ENCODE results near the gene EXO1. TPM values are rescaled to one million over a fixed set of nuclear protein-coding genes. Genes with fewer than 3 reads are reported as not detected.
A peak's percentile ranks its signal among the peaks of the same experiment; 100 is the strongest.

EXO1 gene
- polyA plus RNA-seq, 5 donors, result 6.4 to 18.5 (median 12.9) TPM

DNA sequence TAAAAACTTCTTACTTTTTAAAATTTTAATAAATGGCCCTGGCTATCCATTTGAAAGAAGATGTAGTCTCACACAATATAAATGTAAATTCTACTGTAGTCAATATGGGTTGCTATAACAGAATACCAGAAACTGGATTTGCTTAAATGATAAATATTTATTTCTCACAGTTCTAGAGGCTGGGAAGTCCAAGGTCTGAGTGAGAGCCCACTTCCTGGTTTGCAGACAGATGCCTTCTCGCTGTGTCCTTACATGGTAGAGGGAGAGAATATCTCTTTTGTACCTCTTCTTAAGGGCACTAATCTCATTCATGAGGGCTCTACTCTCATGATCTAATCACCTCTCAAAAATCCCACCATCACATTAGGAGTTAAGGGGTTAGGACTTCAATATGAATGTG, 35.2 kb downstream of the EXO1 start:
- DNase-seq, result no peak

DNA sequence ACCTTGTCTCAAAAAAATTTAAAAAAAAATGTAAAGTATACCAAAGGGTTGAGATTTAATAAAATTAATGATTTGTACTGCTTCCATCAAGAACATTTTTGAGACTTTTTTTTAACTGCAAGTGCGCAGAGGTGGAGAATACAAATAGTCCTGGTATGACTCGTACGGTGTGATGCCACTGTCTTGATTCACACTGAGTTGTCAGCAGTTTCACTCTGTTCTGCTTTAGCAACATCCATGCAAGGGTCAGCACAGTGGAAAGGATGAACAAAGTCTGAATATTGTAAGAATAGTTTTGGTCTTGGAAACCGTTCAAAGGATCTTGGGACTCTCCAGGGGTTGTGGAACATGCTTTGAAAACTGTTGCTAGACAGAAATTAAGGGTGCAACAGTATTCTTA, 40.2 kb downstream of the EXO1 start:
- DNase-seq, result no peak

DNA sequence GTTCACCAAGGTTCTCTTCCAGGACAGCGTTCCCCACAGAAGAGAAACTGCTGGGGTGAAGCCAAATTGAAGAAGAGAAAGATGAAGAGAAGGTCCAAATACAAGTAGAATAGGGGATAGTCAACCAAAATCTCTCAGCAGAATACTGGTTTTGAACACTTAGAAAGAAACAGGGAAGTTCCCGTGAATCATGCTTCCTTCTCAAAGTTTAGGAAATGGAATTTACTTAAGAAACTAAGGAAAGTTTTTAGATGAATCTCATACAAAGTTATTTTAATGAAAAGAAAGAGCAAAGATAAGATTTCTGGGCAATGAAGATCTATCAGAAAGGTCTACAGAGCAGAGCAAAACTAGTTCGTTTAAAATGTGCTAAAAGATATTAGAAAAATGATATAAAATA, 43.3 kb downstream of the EXO1 start:
- DNase-seq, result no peak

- DNase-seq, result no peak
Measured at GRCh38 chr1:241894016-241894415, 46.0 kb downstream of the EXO1 start.

GRCh38 chr1:241895013-241895412, 47.0 kb downstream of the EXO1 start:
- no peak for DNase-seq

DNA sequence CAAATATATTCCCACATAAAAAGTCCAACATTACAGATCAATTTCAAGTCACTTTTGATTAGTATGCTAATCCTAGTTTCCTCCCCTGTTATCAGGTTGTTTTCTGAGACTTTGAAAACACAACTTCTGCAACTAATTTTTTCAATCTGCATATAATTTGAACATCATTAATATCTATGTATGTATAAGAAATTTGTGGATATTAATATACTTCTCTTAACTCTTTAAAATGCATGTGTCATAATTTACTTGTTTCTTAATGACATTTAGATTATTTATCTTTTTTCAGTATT, 48.6 kb downstream of the EXO1 start:
- DNase-seq, result no peak

- DNase-seq, result no peak
Measured at GRCh38 chr1:241899210-241899609, 51.2 kb downstream of the EXO1 start.

DNA sequence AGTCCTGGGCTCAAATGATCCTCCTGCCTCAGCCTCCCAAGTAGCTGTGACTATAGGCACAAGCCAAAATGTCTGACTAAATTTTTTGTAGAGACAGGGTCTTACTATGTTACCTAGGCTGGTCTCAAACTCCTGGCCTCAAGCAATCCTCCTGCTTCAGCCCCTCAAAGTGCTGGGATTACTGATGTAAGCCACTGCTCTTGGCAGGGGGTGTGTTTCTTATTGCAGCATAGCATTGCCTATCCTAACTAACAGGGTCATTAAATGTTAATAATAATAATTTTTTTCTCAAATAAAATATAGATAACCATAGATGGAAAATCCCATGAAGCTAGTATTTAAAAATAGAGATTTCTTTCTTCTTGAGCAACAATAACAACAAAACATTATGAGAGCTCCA, 52.4 kb downstream of the EXO1 start:
- DNase-seq, result no peak

- peak; percentile 11 to 12 for DNase-seq
Measured at GRCh38 chr1:241902391-241903065, 54.5 kb downstream of the EXO1 start.

- DNase-seq, result no peak
Measured at GRCh38 chr1:241916196-241916595, 68.2 kb downstream of the EXO1 start.

DNA sequence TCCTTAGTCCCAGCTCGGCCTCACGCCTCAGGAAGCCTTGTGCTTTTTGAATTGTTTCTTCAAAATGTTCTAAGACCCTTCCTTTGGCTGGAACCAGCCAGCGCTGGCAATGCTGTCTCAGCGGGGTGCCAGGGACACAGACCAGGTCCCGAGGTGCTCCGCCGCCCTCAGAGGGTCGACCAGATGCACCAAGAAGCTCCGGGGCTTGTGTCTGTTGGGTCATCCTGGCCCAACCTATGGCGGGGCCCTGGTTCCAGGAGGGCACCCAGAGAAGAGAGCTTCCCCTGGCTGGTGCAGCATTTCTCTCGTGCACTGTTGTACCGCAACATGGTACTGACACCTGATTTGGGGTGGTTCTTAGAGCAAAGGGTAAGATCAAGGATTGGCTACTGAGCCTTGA, 69.5 kb downstream of the EXO1 start:
- no peak for DNase-seq

DNA sequence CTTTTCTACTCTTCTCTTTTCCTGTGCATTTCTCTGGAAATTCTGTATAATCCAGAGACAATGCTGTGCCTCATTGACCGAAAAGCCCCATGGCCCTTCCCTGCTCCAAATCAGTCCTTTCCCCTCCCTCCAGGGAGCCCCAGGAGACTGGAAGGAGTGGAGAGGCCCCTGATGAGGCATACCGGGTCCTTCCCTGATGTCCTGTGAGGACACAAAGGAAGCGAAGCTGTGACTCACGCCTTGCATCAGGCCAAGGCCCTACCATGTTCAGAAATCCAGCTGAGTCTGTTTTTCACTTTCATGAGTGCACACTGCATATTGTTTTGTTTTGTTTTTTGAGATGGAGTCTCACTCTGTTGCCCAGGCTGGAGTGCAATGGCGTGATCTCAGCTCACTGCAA, 70.9 kb downstream of the EXO1 start:
- DNase-seq, result no peak

DNA sequence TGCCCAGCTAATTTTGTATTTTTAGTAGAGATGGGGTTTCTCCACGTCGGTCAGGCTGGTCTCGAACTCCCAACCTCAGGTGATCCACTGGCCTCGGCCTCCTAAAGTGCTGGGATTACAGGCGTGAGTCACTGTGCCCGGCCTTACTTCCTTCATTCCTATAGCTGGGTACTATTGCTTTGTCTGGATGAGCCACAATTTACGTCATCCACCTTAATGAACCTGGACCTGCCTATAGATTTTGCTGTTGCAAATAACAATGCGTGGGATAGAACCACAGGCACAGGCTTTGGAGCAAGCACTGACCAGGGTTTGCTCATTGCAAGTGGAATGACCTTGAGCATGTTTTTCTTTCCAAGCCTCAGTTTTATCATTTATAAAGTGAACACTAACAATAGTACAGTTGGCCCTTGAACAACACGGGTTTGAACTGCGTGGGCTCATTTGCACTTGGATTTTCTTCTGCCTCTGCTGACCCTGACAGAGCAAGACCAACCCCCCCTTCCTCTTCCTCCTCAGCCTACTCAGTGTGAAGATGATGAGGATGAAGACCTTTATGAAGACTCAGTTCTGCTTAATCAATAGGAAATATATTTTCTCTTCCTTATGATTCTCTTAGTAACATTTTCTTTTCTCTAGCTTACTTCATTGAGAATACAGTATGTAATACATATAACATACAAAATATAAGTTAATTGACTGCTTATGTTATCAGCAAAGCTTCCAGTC, 76.2 kb downstream of the EXO1 start:
- no peak for DNase-seq

GRCh38 chr1:241926141-241926540, 78.1 kb downstream of the EXO1 start:
- no peak for DNase-seq

- DNase-seq, result no peak
Measured at GRCh38 chr1:241927321-241927720, 79.3 kb downstream of the EXO1 start.

GRCh38 chr1:241932845-241933244, 84.8 kb downstream of the EXO1 start:
- no peak for DNase-seq

- DNase-seq, result peak; percentile 8 to 18
Measured at GRCh38 chr1:241934201-241934848, 86.3 kb downstream of the EXO1 start.

DNA sequence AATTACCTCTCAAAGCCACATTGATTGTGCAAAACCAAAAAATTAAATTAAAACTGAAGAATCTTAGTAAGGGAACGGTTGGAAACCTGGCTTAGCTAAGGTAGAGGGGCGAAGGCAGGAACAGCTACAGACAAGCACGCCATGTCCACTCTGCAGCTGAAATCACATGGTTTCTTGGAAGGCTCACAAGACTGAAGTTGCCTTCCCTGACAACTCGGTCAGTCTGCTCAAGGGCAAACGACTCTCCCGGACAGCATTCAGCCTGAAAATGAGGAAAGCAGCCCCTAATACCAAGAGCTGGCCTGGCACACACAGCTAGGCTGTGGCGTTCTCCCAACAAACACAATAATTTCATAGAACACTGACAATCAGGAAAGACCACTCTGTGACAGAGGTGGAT, 86.9 kb downstream of the EXO1 start:
- no peak for DNase-seq

Other genes with a start within 250 kb of the EXO1 start
- 10 to 100 TPM; 12.6 to 33.2 (median 22.1) TPM for gene CHML, start 207.8 kb upstream of the EXO1 start, polyA plus RNA-seq (ENCODE audit: insufficient read depth in 1 of 5, insufficient read length in 5 of 5, low replicate concordance in 1 of 5)
- gene OPN3, start 207.8 kb upstream of the EXO1 start, polyA plus RNA-seq (ENCODE audit: insufficient read depth in 1 of 5, insufficient read length in 5 of 5, low replicate concordance in 1 of 5), result 10 to 100 TPM; 19.4 to 28.5 (median 25.9) TPM
- under 1 TPM; 0.09 to 0.38 (median 0.22) TPM for gene WDR64, start 195.9 kb upstream of the EXO1 start, polyA plus RNA-seq (ENCODE audit: insufficient read depth in 1 of 5, insufficient read length in 5 of 5, low replicate concordance in 1 of 5)
- gene BECN2, start 109.6 kb downstream of the EXO1 start, polyA plus RNA-seq (ENCODE audit: insufficient read depth in 1 of 5, insufficient read length in 5 of 5, low replicate concordance in 1 of 5), result not detected
- 1 to 10 TPM; 1.2 to 2.3 (median 1.3) TPM for gene MAP1LC3C, start 150.9 kb downstream of the EXO1 start, polyA plus RNA-seq (ENCODE audit: insufficient read depth in 1 of 5, insufficient read length in 5 of 5, low replicate concordance in 1 of 5)